GM19043 (cell line): ENCODE data around the gene CHIC2.

Experiments used
- ATAC-seq: cut with Tn5 transposase; IDR thresholded peaks from one replicate; pipeline ENCODE4 v1.9.1; 2021; ENCODE audit warnings: low read depth; ENCODE audit not compliant: unreplicated experiment

The CHIC2 gene

DNA sequence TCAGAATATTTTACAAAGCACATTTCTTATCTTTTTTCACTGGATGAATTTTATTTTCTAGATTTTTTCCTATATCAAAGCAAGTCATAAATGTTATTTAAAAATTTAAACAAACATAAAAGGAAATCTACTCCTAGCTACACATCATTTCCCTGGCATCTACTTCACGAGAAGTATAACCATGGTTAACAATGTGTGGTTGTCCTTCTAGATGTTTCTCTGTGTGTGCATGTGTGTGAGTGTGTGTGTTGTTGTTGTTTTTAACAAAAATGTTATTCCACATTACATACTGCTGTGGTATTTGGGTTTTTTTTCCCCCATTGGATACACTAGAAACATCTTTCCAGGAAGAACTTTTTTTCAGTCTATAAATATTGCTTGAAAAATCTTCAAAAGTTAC is 103.1 kb downstream of the CHIC2 start:
- no peak for ATAC-seq

GRCh38 chr4:53960843-53961242 is 103.6 kb downstream of the CHIC2 start:
- ATAC-seq, result no peak
